DOHH2 (cell line): Measurements from ENCODE around the gene IL4.

Experiments
- H3F3A ChIP-seq: fragments of 200-600 bp; sonication (generic), shearing (Covaris generic); 2 replicates; pipeline ENCODE4 v1.6.0; 2016; ENCODE audit warnings: antibody characterized with exemption, mild to moderate bottlenecking; ENCODE audit not compliant: control insufficient read depth, insufficient read depth
- H3K27ac ChIP-seq: fragments of 200-600 bp; sonication (generic); 2 replicates; pipeline ENCODE4 v1.5.1; 2014; ENCODE audit warnings: low read depth, mild to moderate bottlenecking, low read length, moderate library complexity
- H3K27me3 ChIP-seq: fragments of 200-600 bp; sonication (generic); 2 replicates; pipeline ENCODE4 v1.6.1; 2014; ENCODE audit warnings: mild to moderate bottlenecking, low read length, mixed read lengths; ENCODE audit not compliant: control insufficient read depth
- H3K36me3 ChIP-seq: fragments of 200-600 bp; sonication (generic); 2 replicates; pipeline ENCODE4 v1.6.1; 2014; ENCODE audit warnings: mild to moderate bottlenecking, low read length, moderate library complexity, mixed read lengths; ENCODE audit not compliant: control insufficient read depth
- H3K4me1 ChIP-seq: fragments of 200-600 bp; sonication (generic); 2 replicates; pipeline ENCODE4 v1.6.1; 2014; ENCODE audit warnings: mild to moderate bottlenecking, low read length, mixed read lengths; ENCODE audit not compliant: control insufficient read depth
- H3K4me2 ChIP-seq: fragments of 200-600 bp; sonication (generic); 2 replicates; pipeline ENCODE4 v1.6.0; 2014; ENCODE audit warnings: mild to moderate bottlenecking, low read length, moderate library complexity
- H3K4me3 ChIP-seq: fragments of 200-600 bp; sonication (generic); 2 replicates; pipeline ENCODE4 v1.5.1; 2014; ENCODE audit warnings: mild to moderate bottlenecking, low read length, mixed read lengths
- H3K79me2 ChIP-seq: fragments of 200-600 bp; sonication (generic); 2 replicates; pipeline ENCODE4 v1.6.1; 2014; ENCODE audit warnings: mild to moderate bottlenecking, low read length, mixed read lengths; ENCODE audit not compliant: control insufficient read depth
- H3K9me2 ChIP-seq: fragments of 200-600 bp; sonication (generic); replicated peaks from 2 replicates; pipeline ENCODE4 v1.6.1; 2014; ENCODE audit warnings: mild to moderate bottlenecking, low read length, mixed read lengths; ENCODE audit not compliant: control insufficient read depth
- H3K9me3 ChIP-seq: fragments of 200-600 bp; sonication (generic); 2 replicates; pipeline ENCODE4 v1.6.1; 2014; ENCODE audit warnings: antibody characterized with exemption, low read length, mixed read lengths; ENCODE audit not compliant: control insufficient read depth, insufficient read depth
- H4K20me1 ChIP-seq: fragments of 200-600 bp; sonication (generic); 2 replicates; pipeline ENCODE4 v1.6.0; 2014; ENCODE audit warnings: low read depth, mild to moderate bottlenecking, antibody characterized with exemption, low read length, moderate library complexity; ENCODE audit not compliant: control insufficient read depth, insufficient read depth
- CTCF ChIP-seq: fragments of 200-600 bp; sonication (generic); IDR thresholded peaks from one replicate; pipeline ENCODE4 v1.5.1; 2014; ENCODE audit warnings: antibody characterized with exemption, mild to moderate bottlenecking, low read depth, low read length; ENCODE audit not compliant: poor library complexity, severe bottlenecking
- EZH2phosphoT487 ChIP-seq: fragments of 200-600 bp; sonication (generic); IDR thresholded peaks from 2 replicates; pipeline ENCODE4 v1.6.1; 2017; ENCODE audit warnings: borderline replicate concordance, mild to moderate bottlenecking, antibody characterized with exemption, low read length, moderate library complexity, mixed read lengths

Gene IL4

GRCh38 chr5:132679166-132679565 is 5.4 kb downstream of the IL4 start:
- Histone ChIP-seq H3K4me2 (no peak overlapping the region), H3K27ac (no peak overlapping the region), H3K79me2 (no peaks in the 10 kb centered on the region), H3K9me3 (no peaks in the 10 kb centered on the region), H4K20me1 (no peaks in the 10 kb centered on the region), H3K4me3 (no peak overlapping the region), H3K36me3 (no peaks in the 10 kb centered on the region), H3K4me1 (peaks cover 23% of the 10 kb centered on the region), H3F3A (no peaks in the 10 kb centered on the region), H3K9me2 (no peaks in the 10 kb centered on the region), H3K27me3 (no peaks in the 10 kb centered on the region)
- TF ChIP-seq CTCF (no peak), EZH2phosphoT487 (no peak)

GRCh38 chr5:132679717-132680380 is 6.1 kb downstream of the IL4 start:
- Histone ChIP-seq H3K9me3 (no peaks in the 10 kb centered on the region), H3K4me3 (no peak overlapping the region), H3K4me2 (no peak overlapping the region), H3F3A (no peaks in the 10 kb centered on the region), H3K79me2 (no peaks in the 10 kb centered on the region), H3K27me3 (no peaks in the 10 kb centered on the region), H4K20me1 (no peaks in the 10 kb centered on the region), H3K4me1 (peaks cover 26% of the 10 kb centered on the region), H3K9me2 (no peaks in the 10 kb centered on the region), H3K27ac (no peak overlapping the region), H3K36me3 (no peaks in the 10 kb centered on the region)
- TF ChIP-seq CTCF (no peak), EZH2phosphoT487 (no peak)

GRCh38 chr5:132680780-132681475 is 7.1 kb downstream of the IL4 start:
- peaks cover 31% of the 10 kb centered on the region for H3K4me1 ChIP-seq
- no peaks in the 10 kb centered on the region for H3F3A ChIP-seq
- no peaks in the 10 kb centered on the region for H3K36me3 ChIP-seq
- no peaks in the 10 kb centered on the region for H3K27me3 ChIP-seq
- H3K9me2 ChIP-seq = no peaks in the 10 kb centered on the region
- H3K4me2 ChIP-seq = peak overlapping the region; percentile 32
- H3K9me3 ChIP-seq = no peaks in the 10 kb centered on the region
- no peaks in the 10 kb centered on the region for H4K20me1 ChIP-seq
- TF ChIP-seq CTCF (no peak), EZH2phosphoT487 (no peak)
- H3K27ac ChIP-seq = no peak overlapping the region
- no peak overlapping the region for H3K4me3 ChIP-seq
- no peaks in the 10 kb centered on the region for H3K79me2 ChIP-seq
